GM18870 (cell line): ENCODE results near the gene TBX2.
A peak's percentile ranks its signal among the peaks of the same experiment; 100 is the strongest.
"Not testable (repeated sequence)": the region's sequence is repeated elsewhere in the genome, so short reads cannot be mapped to it uniquely, and the experiment has no call there.

Experiments used
- ATAC-seq: cut with Tn5 transposase; IDR thresholded peaks from one replicate; pipeline ENCODE4 v1.9.1; 2021; ENCODE audit warnings: moderate library complexity; ENCODE audit not compliant: unreplicated experiment

Gene TBX2

GRCh38 chr17:61427567-61427966 is 27.9 kb downstream of the TBX2 start:
- no peak for ATAC-seq

GRCh38 chr17:61429274-61429673 is 29.6 kb downstream of the TBX2 start:
- ATAC-seq = no peak

- not testable (repeated sequence) for ATAC-seq
Measured at GRCh38 chr17:61429831-61430230, 30.2 kb downstream of the TBX2 start.

GRCh38 chr17:61431594-61432311 is 32.1 kb downstream of the TBX2 start:
- ATAC-seq = no peak

GRCh38 chr17:61436273-61436672 is 36.6 kb downstream of the TBX2 start:
- ATAC-seq = no peak

GRCh38 chr17:61436995-61437704 is 37.5 kb downstream of the TBX2 start:
- no peak for ATAC-seq

GRCh38 chr17:61440697-61441096 is 41.1 kb downstream of the TBX2 start:
- ATAC-seq = peak; percentile 82

- ATAC-seq = not testable (repeated sequence)
Measured at GRCh38 chr17:61441507-61441906, 41.9 kb downstream of the TBX2 start.

- no peak for ATAC-seq
Measured at GRCh38 chr17:61442136-61442775, 42.6 kb downstream of the TBX2 start.

- no peak for ATAC-seq
Measured at GRCh38 chr17:61442878-61443474, 43.3 kb downstream of the TBX2 start.

- ATAC-seq = no peak
Measured at GRCh38 chr17:61443475-61443882, 43.8 kb downstream of the TBX2 start.

- no peak for ATAC-seq
Measured at GRCh38 chr17:61444075-61444474, 44.4 kb downstream of the TBX2 start.

- no peak for ATAC-seq
Measured at GRCh38 chr17:61444831-61445230, 45.2 kb downstream of the TBX2 start.

GRCh38 chr17:61447358-61447757 is 47.7 kb downstream of the TBX2 start:
- no peak for ATAC-seq

GRCh38 chr17:61448042-61448441 is 48.4 kb downstream of the TBX2 start:
- no peak for ATAC-seq

- not testable (repeated sequence) for ATAC-seq
Measured at GRCh38 chr17:61449140-61449539, 49.5 kb downstream of the TBX2 start.

- ATAC-seq = no peak
Measured at GRCh38 chr17:61449707-61450640, 50.3 kb downstream of the TBX2 start.

GRCh38 chr17:61450641-61451537 is 51.2 kb downstream of the TBX2 start:
- ATAC-seq = no peak

- ATAC-seq = no peak
Measured at GRCh38 chr17:61451538-61452300, 52.1 kb downstream of the TBX2 start.
